Measurements from ENCODE around the gene RTN4R. TPM values are rescaled to one million over a fixed set of nuclear protein-coding genes. Genes with fewer than 3 reads are reported as not detected.

The RTN4R gene
- total and polyA plus RNA-seq, 2 of the 13 experiments (the other 11 are each of a cell fraction or from before 2014, with no cell fraction given) = 0.22 to 0.77 TPM

DNA sequence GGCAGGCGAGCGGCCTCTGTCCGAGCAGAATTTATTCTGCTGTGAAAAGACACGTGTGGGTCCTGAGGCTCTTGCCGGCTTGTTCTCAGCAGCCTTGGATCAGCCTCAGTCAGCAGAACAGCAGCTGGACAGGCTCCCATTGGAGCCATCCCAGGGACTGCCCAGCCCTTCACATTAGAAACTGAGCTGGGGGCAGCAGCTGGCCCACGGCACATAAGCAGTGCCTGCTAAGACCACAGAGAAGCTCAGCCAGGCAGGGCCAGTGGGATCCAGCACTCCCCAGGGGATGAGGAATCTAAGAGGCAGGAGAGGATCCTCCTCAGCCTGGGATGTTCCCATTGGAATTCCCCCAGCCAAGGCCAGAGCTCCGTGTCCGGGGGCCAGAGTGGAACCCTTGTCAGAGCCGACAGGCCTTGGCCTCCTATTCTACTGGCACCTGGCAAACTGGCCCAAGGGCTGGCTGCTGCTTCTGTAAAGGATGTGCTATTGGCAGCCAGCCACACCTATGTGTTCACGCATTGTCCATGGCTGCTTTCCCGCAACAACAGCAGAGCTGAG is 18.2 kb downstream of the RTN4R start:
- TF ChIP-seq MXD4 (CRISPR knock-in tag; IDR thresholded peaks at IDR 0.05) (no peak), HDAC6 (IDR thresholded peaks at IDR 0.05; ENCODE audit: low read depth, low read length) (no peak), TAF1 (CRISPR knock-in tag; IDR thresholded peaks at IDR 0.05) (no peak), ATM (IDR thresholded peaks at IDR 0.05; ENCODE audit: borderline replicate concordance) (no peak), ZNF510 (CRISPR knock-in tag; IDR thresholded peaks at IDR 0.05; ENCODE audit: low read depth) (no peak), MED8 (CRISPR knock-in tag; IDR thresholded peaks at IDR 0.05; ENCODE audit: insufficient replicate concordance) (no peak), CHD2 (IDR thresholded peaks at IDR 0.05; ENCODE audit: low read depth, low read length) (no peak), TAF15 (IDR thresholded peaks at IDR 0.05; ENCODE audit: low read depth, low read length, poor library complexity, severe bottlenecking) (no peak), TBX3 (IDR thresholded peaks at IDR 0.05; ENCODE audit: borderline replicate concordance) (no peak), SRSF1 (optimal IDR thresholded peaks at IDR 0.05; ENCODE audit: low read depth, low read length) (no peak), ZNF652 (CRISPR knock-in tag; IDR thresholded peaks at IDR 0.05; ENCODE audit: borderline replicate concordance, low read depth) (no peak), HES4 (CRISPR knock-in tag; IDR thresholded peaks at IDR 0.05; ENCODE audit: borderline replicate concordance) (no peak)
- TF ChIP-seq, protein P1, sequence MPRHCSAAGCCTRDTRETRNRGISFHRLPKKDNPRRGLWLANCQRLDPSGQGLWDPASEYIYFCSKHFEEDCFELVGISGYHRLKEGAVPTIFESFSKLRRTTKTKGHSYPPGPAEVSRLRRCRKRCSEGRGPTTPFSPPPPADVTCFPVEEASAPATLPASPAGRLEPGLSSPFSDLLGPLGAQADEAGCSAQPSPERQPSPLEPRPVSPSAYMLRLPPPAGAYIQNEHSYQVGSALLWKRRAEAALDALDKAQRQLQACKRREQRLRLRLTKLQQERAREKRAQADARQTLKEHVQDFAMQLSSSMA (CRISPR knock-in tag; IDR thresholded peaks at IDR 0.05) = no peak
- TF ChIP-seq, protein P2, sequence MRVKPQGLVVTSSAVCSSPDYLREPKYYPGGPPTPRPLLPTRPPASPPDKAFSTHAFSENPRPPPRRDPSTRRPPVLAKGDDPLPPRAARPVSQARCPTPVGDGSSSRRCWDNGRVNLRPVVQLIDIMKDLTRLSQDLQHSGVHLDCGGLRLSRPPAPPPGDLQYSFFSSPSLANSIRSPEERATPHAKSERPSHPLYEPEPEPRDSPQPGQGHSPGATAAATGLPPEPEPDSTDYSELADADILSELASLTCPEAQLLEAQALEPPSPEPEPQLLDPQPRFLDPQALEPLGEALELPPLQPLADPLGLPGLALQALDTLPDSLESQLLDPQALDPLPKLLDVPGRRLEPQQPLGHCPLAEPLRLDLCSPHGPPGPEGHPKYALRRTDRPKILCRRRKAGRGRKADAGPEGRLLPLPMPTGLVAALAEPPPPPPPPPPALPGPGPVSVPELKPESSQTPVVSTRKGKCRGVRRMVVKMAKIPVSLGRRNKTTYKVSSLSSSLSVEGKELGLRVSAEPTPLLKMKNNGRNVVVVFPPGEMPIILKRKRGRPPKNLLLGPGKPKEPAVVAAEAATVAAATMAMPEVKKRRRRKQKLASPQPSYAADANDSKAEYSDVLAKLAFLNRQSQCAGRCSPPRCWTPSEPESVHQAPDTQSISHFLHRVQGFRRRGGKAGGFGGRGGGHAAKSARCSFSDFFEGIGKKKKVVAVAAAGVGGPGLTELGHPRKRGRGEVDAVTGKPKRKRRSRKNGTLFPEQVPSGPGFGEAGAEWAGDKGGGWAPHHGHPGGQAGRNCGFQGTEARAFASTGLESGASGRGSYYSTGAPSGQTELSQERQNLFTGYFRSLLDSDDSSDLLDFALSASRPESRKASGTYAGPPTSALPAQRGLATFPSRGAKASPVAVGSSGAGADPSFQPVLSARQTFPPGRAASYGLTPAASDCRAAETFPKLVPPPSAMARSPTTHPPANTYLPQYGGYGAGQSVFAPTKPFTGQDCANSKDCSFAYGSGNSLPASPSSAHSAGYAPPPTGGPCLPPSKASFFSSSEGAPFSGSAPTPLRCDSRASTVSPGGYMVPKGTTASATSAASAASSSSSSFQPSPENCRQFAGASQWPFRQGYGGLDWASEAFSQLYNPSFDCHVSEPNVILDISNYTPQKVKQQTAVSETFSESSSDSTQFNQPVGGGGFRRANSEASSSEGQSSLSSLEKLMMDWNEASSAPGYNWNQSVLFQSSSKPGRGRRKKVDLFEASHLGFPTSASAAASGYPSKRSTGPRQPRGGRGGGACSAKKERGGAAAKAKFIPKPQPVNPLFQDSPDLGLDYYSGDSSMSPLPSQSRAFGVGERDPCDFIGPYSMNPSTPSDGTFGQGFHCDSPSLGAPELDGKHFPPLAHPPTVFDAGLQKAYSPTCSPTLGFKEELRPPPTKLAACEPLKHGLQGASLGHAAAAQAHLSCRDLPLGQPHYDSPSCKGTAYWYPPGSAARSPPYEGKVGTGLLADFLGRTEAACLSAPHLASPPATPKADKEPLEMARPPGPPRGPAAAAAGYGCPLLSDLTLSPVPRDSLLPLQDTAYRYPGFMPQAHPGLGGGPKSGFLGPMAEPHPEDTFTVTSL (CRISPR knock-in tag; IDR thresholded peaks at IDR 0.05; ENCODE audit: borderline replicate concordance) = no peak
- TF ChIP-seq, protein P3, sequence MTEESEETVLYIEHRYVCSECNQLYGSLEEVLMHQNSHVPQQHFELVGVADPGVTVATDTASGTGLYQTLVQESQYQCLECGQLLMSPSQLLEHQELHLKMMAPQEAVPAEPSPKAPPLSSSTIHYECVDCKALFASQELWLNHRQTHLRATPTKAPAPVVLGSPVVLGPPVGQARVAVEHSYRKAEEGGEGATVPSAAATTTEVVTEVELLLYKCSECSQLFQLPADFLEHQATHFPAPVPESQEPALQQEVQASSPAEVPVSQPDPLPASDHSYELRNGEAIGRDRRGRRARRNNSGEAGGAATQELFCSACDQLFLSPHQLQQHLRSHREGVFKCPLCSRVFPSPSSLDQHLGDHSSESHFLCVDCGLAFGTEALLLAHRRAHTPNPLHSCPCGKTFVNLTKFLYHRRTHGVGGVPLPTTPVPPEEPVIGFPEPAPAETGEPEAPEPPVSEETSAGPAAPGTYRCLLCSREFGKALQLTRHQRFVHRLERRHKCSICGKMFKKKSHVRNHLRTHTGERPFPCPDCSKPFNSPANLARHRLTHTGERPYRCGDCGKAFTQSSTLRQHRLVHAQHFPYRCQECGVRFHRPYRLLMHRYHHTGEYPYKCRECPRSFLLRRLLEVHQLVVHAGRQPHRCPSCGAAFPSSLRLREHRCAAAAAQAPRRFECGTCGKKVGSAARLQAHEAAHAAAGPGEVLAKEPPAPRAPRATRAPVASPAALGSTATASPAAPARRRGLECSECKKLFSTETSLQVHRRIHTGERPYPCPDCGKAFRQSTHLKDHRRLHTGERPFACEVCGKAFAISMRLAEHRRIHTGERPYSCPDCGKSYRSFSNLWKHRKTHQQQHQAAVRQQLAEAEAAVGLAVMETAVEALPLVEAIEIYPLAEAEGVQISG (CRISPR knock-in tag; IDR thresholded peaks at IDR 0.05) = no peak
- H3K36me3 ChIP-seq (replicated peaks in 1 of 2; ENCODE audit: control insufficient read depth in 1 of 2, insufficient read depth in 2 of 2, low read length in 2 of 2) = no peaks in the 10 kb centered on the region
- H3K9me3 ChIP-seq (ENCODE audit: low read length) = no peaks in the 10 kb centered on the region
- intact Hi-C loops (cut with micrococcal nuclease; ENCODE audit: unreplicated experiment) (no loop called here), in situ Hi-C loops (cut with HindIII; ENCODE audit: extremely low pct_ligation_motif_present, low pct_unique_long_range_greater_than_20kb) (no loop called here)
- FAIRE-seq (no peak), ATAC-seq (no peak), DNase-seq (ENCODE audit: low spot score) (no peak)
- H3K4me3 ChIP-seq (replicated peaks in 1 of 3; ENCODE audit: insufficient read depth in 1 of 3, low read depth in 2 of 3, low read length in 3 of 3) = no peak overlapping the region
- H3K27me3 ChIP-seq (ENCODE audit: control insufficient read depth in 1 of 2, insufficient read depth in 2 of 2, low read length in 2 of 2) = peaks cover 5 to 41% of the 10 kb centered on the region in 2 experiments
- POLR2A ChIA-PET = no interaction called here
- H3K79me2 ChIP-seq (ENCODE audit: insufficient read depth, low read length) = no peaks in the 10 kb centered on the region
- no peak overlapping the region for H3K27ac ChIP-seq (ENCODE audit: extremely low read length, insufficient read depth, low read length)
- CTCF ChIA-PET (ENCODE audit: low intra/inter-chr PET ratio, low total read pairs) = no interaction called here
- H2AFZ ChIP-seq (ENCODE audit: low read length) = no peak overlapping the region
- H3K9ac ChIP-seq (ENCODE audit: insufficient read depth, low read depth, low read length) = no peak overlapping the region
- no peaks in the 10 kb centered on the region for H3K4me1 ChIP-seq (ENCODE audit: insufficient read depth, low read length)
- no peaks in the 10 kb centered on the region for H4K20me1 ChIP-seq (ENCODE audit: insufficient read depth, low read length)
- BruUV-seq (replicated peaks) = no TSS peak
- H3K4me2 ChIP-seq (ENCODE audit: low read depth, low read length) = no peak overlapping the region
- 13% methylated on average over 3 of the region's 11 CpGs for WGBS (ENCODE audit: low lambda C conversion rate)

All from HepG2 (cell line).